OCI-LY3 (cell line): ENCODE data around the gene MAD1L1.

ENCODE experiments used
- CTCF ChIP-seq: fragments of 200-600, 300-600 bp; sonication (generic); IDR thresholded peaks from 2 replicates; pipeline ENCODE4 v1.5.1; 2014; ENCODE audit warnings: antibody characterized with exemption, low read length, low read depth
- EZH2phosphoT487 ChIP-seq: fragments of 200-600 bp; shearing (Covaris generic); IDR thresholded peaks from 2 replicates; pipeline ENCODE4 v1.6.1; 2018; ENCODE audit warnings: antibody characterized with exemption, mixed run types, low read depth

GRCh38 chr7:1981878-1982230, 250.9 kb downstream of the MAD1L1 start:
- no peak for TF ChIP-seq CTCF
- TF ChIP-seq EZH2phosphoT487 = no peak
